GF-D8 (cell line): ENCODE data around the gene TMED7.

ENCODE experiments used
- DNase-seq: peaks from one replicate; lab custom pipeline; 2025; lab: John Stamatoyannopoulos, UW

The TMED7 gene

DNA sequence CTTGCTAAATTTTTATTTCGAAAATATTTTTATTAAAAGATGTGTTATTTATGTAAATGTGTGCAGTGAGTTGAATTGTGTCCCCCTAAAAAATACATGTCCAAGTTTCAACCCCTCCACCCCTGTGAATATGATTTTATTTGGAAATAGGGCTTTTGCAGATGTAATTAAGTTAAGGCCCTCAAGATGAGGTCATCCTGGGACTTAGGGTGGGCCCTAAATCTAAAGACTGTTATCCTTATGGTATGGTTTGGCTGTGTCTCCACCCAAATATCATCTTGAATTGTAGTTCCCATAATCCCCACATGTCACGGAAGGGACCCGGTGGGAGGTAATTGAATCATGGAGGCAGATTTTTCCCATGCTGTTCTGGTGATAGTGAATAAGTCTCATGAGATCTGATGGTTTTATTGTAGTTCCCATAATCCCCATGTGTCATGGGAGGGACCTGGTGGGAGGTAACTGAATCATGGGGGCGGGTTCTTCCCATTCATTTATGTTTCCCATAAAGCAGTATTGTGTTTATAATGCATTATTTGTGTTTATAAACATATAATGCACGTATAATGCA, 1.5 kb upstream of the TMED7 start:
- DNase-seq, result no peak

DNA sequence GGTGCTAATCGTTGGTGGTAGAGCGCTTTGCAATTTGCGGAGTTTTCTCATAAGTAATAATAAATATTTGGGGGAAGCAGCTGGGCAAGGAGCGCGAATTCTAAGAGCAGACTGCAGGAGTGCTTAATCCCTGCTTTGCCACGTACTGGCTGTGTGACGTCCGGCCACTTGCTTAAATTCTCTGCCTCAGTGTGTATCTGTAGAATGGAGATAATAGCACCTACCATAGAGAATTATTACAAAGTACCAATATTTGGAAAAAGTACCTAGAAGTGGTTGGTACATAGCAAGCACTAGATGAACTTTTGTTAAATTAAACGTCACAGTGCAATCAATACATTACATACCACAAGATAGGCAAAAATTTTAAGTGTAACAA, 598 bp upstream of the TMED7 start:
- no peak for DNase-seq

DNA sequence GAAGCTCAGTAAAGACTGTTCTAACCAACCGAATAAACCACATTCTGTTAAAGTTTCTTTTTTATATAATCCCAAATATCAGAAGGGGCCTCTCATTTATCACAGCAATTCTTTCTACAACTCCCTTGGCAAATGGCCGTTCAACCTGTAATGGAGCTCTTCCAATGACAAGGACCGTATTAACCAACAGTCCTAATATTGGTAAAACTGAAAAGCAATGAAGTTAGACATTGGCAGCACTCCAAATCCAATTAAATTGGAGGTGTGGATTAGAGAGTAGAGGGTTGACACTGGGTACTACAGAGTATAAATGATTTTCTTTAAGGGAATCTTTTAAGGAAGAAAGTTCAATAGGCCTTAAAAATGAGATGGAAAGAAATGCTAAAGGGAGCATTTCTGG, 842 bp downstream of the TMED7 start:
- no peak for DNase-seq

DNA sequence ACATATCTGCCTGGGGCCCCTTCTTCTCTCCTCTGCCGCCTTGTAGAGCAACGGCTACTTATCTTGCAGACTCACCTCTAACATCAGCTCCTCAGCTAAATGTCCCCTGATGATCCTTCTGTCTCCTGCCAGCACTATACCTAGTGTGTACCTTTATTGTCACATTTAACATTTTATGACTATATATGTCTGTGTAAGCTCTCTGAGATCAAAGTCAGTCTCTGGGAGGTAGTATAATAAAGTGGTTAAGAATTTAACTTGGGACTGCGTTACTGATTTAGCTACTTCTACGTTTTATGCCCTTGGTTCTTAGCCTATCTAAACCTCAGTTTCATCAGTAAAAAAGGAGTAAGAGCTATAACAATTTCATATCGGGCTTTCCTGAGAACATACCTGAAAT, 2.2 kb downstream of the TMED7 start:
- no peak for DNase-seq

DNA sequence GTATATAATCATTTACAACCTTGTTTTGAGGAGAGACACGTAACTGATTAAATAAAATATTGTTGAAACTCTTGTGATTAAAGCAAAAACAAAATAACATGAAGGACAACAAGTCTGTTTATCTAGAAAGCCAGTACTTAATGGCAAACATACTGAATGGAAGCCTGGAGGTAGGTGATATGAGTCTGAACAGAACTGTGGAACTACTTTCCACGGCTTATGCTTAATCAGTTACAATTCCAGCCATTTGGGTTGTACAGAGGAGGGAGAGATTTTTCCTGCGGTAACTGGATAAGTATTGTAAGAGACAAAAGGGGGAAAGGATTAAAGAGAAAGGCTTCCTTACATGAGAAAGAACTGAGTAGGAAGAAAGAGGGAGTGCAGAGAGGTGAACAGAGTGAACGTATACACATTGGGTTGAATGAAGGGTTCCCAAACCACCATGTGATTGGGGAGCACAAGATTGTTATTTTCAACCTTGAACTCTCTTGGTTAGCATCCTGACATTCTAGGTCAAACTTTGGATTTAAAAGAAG, 4.4 kb downstream of the TMED7 start:
- DNase-seq, result no peak

DNA sequence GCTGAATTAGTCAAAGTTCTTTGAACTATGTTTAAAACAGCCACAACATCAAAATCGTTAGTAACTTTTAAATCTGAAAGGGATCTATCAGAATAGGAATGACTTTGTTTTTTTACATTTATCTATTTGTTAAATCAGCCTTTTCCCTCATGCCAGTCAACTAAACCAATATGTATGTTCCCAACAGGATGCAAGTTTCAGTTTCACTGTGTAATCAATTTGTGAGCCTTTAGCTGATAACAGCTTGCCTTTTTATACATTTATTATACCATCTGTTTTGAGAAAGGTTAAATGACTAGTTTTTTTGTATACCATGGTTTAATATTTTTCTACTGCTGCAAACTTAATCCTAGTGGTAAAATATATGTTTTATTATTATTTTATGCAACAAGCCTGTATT, 8.9 kb downstream of the TMED7 start:
- DNase-seq, result no peak

DNA sequence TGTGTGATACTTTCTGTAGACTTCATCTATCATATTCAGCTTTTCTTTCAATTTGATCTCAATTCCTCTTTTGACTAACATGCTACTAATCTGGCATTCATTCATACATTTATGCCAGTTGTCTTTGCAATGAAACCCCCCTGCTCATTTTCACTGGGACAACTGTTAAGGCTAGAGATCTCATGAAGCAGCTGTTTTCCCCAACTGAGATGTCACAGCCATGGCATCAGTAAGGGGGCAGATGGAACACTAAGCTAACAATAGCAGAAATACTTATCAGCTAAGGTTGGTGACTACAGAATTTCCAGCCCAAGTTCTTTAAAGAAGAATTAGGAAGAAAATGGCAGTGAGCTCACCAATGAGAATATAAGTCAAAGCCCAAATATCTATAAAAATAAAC, 9.4 kb downstream of the TMED7 start:
- no peak for DNase-seq

DNA sequence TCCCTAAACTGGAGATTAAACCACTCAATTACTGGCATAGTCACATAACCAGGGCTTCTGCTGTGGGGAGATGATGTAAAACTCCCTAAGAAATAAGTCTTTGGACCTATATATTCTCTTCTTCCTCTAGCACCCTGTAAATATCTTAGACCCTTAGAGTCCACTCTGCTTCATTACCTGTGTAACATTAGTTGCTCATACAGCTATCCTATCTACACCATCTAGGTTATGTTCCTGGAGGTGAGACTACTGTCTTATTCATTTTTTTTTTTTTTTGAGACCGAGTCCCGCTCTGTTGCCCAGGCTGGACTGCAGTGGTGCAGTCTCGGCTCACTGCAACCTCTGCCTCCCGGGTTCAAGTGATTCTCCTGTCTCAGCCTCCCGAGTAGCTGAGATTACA, 14.0 kb downstream of the TMED7 start:
- DNase-seq, result no peak

DNA sequence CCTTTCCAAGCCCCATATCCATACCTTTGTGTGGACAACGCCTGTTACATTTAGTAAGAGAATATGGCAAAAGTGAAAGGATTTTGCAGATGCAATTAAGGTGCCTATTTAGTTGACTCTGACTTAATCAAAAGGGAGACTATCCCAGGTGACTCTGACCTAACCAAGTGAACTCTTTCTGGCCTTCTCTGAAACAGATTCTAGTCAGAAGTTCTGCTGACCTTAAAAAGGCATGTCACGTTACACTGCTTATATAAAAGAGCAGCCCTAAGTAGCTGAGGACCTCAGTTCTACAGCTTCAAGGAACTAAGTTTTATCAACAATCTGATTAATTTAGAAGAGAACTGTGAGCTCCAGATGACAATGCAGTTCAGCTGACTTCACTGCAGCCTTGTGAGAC, 17.9 kb downstream of the TMED7 start:
- no peak for DNase-seq

DNA sequence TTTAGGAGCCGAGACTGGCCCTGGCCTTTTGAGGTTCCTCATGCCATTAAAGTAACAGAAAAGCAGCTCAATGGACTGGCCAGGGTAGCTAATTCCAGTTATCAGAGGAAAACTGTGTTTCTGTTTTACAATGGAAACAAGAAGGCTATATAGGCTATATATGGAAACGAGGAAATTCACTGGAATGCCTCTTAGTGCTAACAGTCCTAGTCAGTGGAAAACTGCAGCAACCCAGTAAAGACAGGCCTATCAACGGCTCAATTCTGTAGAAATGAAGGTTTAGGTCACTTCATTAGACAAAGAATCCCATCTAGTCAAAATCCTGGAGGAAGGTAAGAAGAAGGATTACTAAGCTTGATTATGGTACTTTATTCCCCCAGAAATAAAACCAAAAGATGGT, 20.4 kb downstream of the TMED7 start:
- no peak for DNase-seq

DNA sequence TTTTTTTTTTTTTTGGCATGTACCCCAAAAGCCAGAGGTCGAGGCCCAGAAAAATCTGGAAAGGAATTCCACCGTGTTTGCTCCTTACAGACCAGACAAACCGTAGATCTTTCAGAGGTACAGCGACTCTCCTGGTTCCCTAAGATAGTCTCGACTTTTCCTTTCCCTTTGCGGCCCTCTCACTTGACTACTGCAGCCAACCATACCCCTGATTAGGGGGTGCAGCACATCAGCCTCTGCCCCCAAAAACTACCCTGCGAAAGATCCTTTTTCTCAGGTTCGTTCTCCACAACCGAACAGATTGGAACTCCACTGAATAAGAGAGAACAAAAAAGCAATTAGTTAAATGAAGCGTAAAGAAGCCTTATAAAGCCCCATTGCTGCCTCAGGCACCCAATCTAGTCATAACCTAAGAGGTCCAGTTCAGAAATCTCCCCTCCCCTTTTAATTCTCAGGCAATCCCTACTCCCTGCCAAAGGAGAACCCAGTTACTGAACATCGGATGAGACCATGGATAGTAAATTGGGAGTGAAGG, 23.2 kb downstream of the TMED7 start:
- DNase-seq, result no peak

DNA sequence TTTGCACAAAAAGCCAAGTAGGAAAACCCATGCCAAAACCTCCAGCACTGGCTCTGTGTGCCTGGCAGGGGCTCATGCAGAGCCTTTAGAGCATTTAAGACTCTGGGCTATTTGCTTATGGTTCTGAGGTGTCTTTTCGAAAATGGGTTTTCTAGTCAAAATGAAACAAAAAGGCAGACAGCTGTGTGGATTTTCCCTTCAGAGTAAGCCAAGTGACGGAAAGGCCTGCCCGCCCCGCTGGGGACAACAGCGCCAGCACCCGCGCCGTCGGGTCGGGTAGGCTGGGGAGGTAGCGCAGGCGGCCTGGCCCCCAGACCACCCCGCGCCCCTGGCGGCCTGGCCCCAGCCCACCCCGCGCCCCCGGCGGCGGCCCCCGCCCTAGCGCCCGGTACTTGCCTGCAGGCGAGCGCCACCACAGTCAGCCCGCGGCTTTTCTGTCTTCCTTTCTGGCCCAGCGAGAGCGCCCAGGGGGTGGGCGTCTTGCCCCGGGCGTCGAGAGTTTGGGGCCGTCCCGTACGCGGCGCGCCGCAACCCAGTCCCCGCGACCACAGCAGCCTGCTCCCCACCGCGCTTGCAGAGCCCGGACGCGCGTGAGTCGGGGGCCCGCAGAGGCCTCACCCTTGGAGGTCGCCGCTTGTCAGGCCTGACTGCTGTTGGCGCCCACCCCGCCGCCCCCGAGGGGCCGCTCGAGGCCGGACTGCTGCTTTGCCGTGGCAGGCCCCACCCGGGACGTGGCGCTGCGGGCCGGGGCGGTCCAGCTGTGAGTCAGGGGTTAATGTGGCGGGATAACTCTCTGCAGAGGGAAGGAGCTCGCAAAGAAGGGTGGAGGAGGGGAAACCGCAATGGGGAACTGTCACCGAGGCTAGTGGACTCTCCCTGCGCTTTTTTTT, 23.9 kb downstream of the TMED7 start, which contains the start of gene TICAM2:
Gene TICAM2 (minus strand): TSS at position 779 of the 890 bp plus-strand sequence. CDS start 21,223 bp downstream, outside the sequence.
- peak; percentile 9 for DNase-seq

DNA sequence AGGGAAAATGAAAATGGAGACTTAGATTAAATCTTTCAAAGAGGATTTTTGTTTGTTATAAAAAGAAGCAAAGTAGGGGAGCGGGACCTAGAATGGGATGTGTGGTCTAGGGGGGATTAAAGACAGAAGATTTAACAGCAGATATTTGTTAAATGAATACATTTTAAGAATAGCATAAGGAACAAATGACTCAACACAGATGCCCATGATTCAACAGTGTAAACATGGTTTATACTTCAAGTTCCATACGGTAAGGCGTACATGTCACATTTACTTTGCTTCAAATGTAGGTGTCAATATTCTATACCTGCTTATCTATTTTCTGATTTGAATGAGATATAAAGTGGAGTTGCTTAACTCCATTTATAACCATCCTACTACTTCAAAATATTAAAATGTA, 25.1 kb downstream of the TMED7 start:
- DNase-seq, result no peak

DNA sequence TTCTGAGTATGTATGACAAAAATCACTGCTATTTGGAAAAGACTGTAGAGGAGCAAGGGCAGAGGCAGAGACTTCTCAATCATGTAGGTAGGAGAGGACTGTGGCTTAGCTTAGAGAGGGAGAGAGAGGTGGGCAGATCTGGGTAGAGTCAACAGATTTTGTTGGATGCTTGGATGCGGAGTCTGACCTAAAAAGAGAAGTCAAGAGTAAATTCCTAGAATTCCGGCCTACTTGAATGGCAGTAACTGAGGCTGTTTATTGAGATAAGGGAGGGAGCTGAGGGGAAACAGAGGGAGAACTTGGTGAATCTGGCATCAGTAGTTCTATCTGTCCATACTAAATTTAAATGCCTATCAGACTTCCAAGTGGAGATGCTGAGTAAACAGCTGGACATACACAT, 25.9 kb downstream of the TMED7 start:
- DNase-seq, result no peak

DNA sequence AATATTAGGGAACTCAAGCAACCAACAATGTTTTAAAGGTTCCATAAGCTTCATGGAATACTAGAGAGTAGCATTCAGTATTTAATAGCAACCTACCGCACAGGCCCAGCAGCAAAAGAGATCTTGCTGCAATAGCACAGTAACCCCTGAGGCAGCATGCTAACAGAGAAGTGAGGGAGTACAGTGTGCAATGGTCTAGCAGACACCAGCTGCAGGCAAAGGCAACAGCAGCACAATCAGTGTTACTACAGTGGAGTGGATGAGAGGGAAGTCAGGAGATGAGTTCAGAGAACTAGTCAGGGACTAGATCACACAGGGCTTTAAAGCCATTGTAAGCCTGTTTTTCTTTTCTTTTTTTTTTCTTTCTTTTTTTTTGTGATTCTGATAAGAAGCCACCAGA, 26.3 kb downstream of the TMED7 start:
- DNase-seq, result no peak

DNA sequence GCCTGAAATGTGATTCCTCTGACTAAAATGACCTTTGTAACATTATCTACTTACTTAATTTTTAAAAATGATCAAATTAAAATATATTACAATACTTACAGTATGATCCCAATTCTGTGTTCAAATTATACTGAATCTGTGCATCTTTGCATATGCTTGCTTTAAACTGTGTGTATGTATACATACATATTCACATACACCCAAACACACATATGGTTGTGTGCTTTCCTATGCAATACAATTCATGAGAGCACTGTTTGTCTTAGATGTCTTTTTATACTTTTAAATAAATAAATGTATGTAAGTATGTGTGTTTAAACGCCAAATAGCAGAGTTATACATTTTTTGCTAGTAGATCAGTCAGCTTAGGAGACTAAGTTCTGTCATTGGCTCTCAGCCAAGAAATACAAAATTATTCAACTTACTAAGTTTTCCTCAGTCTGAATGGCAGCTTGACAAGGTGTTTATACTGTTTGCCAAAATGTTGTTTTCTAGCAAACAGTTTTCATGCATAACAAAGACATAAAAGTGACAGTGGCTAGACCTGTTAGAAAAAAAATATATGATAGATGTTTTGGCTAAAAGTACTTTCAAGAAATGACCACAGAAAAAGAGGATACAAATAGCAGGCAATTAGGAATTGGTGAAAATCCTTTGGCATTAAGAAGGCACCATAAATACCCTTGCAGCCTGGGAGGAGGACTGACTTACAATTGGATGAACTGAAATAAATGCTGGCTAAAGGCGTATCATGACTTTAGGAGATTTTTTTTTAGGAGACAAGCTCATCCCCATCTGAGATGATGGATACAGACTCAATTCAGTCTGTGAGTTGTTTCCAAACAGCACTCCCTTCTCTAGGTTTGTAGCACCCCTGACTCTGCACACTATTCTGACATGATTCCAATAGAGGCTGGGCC, 31.4 kb downstream of the TMED7 start:
- DNase-seq, result no peak

DNA sequence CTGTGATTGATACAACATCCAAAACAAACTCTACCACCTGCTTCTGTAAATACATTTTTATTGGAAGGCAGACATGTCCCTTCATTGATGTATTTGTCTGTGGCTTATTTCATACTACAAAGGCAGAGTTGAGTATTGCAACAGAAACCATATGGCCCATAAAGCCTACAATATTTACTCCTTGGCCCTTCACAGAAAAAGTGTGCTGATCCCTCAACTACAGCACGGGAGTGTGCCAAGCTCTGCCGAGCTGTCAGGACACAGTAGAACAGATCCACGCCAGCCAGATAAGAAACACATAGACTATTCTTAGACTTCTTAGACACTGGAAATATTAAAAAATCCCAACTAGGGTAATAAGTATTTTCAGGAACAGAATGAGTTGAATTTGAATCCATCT, 36.8 kb downstream of the TMED7 start:
- no peak for DNase-seq

DNA sequence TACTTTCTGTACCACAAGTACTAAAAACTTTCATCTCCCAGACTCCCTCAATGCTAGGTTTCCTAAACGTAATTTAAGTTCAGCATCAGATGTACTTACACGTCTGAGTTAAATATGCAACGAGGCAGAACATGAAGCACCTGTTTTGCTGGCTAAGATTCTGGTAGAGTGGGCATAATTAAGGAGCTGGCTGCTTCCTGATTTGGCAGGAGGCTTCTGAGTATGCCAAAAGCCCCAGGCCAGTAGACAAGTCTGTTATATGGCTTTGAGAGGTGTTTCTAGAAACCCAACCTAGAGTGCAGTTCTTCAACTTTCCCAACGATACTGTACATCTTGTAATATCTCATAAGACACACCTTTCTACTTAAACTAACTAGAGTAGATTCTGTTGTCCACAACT, 37.2 kb downstream of the TMED7 start:
- no peak for DNase-seq

DNA sequence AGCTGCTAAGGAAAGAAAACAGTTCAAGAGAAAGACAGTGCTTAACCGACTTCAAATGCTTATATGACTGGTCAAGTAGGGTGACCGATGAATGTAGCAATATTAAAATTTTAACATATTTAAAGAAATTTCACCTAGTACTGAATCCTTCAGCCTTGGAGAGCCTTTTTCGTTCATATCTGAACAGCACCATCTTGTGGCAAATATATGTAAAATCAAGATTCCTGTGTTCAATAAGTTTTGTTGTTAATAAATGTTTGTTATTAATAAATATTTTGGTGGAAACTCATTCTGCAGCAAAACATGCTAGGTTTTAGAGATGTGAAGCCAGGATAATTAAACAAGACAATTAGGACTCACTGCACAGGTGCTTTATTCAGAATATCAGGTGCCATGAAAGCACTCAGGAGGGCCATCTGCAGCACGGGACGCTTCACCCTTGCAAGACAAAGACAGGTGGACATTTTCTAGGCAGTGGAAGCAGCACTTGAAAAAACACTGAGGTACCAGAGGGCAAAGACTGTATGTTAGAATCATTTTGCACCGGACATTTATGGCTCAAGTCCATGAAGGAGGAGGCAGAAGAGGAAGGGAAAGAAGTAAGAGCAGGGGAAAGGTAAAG, 39.2 kb downstream of the TMED7 start:
- DNase-seq, result no peak

DNA sequence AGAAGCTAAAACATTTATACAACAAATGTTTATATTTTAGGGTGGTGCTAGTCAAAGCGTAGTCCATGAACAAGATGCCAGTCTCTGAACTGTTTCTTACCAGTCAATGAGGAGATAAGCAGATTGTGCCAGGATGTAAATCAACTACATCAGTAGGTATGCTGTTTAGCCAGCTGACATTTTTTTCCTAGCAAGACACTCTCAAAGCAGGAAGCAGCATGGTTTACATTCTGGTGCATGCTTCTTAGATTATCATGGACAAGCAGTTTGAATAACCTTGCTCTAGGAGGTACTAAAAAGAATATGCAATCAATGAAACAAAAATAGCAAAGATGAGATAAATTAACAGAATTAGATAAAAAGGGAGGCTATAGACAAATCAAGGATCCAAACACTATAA, 40.6 kb downstream of the TMED7 start:
- DNase-seq, result no peak

DNA sequence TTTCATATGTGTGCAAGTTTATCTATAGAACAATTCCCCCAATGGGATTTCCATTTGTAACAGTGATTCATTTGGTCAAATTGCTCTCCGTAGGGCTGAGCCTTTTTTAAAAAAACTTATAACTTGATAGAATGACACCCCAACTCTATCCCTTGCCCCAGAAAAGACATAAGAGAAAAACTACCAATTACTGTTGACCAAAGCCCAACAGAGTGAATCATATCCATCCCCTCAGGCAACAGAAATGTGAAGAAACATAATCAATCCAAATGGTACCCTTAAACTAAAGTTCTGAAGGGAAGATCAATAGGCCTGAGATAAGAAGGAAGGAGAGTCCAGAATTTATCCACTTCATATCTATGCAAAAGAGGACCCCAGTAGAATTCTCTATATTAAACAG, 41.3 kb downstream of the TMED7 start:
- DNase-seq, result no peak

DNA sequence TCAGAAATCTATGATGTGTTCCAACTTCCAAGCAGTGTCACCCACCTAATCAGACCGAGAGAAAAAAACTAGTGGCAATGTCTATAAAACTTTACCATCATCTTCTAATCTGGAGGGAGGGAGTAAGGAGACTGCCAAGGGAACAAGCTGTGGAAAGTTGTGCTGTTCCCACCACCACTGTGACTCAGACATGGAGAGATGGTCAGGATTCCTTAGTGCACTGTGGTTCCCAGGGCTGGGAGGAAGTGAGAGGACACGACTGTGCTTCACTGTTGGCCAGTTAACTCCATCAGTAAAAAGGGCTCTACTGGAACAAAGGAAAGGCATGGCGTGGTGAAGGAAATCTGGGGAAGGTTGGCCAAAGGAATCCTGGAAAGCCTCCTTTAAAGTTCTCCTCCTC, 42.4 kb downstream of the TMED7 start:
- no peak for DNase-seq
